Hepatic stellate cell (primary cell): ENCODE data around the gene RCL1.
"Not testable (repeated sequence)": the region's sequence is repeated elsewhere in the genome, so short reads cannot be mapped to it uniquely, and the experiment has no call there.

ENCODE experiments used
- DNase-seq: peaks from one replicate; pipeline ENCODE4 v3.0.0; 2011; ENCODE audit warnings: low spot score

Gene RCL1

GRCh38 chr9:4883326-4883873, 90.7 kb downstream of the RCL1 start:
- DNase-seq, result no peak

GRCh38 chr9:4886698-4887097, 94.0 kb downstream of the RCL1 start:
- no peak for DNase-seq

GRCh38 chr9:4887556-4887955, 94.8 kb downstream of the RCL1 start:
- no peak for DNase-seq

DNA sequence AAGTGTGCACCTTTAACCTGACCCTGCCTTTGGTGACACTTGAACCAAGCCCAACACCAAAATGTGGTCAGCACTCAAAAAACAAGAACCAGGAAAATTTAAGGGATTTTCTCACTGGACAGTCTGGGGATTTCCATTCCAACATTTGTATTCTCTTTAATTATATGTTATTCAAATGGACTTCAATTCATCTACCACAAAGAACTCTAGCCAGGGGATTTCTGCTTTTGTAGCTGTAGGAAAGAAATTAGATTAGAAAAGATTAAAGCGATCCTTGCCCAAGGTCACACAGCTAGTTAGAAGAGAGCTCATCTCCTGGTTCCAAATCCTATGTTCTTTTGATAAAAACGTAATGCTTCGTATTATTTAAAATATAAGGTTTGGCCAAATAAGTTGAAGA, 97.5 kb downstream of the RCL1 start:
- DNase-seq, result no peak

DNA sequence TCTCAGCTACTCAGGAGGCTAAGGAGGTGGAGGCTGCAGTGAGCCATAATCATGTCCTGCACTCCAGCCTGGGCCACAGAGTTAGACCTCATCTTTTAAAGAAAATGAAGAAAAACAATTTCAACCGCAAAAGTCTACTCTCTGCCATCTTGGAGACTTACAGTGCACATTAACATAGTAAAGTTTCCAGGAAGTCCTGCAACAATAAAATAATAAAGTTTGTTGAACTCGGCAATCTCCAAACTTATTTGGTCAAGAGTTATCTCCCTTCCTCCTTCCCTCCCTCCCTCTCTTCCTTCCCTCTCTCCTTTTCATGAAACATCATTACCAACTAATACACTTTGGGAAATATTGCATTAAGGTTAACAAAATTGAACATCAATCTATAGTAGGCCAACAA, 98.2 kb downstream of the RCL1 start:
- no peak for DNase-seq

- no peak for DNase-seq
Observed at GRCh38 chr9:4891674-4892073, 98.9 kb downstream of the RCL1 start.

- DNase-seq, result no peak
Observed at GRCh38 chr9:4892501-4893194, 99.9 kb downstream of the RCL1 start.

- DNase-seq, result no peak
Observed at GRCh38 chr9:4894076-4894475, 101.3 kb downstream of the RCL1 start.

GRCh38 chr9:4899853-4900252, 107.1 kb downstream of the RCL1 start:
- not testable (repeated sequence) for DNase-seq

DNA sequence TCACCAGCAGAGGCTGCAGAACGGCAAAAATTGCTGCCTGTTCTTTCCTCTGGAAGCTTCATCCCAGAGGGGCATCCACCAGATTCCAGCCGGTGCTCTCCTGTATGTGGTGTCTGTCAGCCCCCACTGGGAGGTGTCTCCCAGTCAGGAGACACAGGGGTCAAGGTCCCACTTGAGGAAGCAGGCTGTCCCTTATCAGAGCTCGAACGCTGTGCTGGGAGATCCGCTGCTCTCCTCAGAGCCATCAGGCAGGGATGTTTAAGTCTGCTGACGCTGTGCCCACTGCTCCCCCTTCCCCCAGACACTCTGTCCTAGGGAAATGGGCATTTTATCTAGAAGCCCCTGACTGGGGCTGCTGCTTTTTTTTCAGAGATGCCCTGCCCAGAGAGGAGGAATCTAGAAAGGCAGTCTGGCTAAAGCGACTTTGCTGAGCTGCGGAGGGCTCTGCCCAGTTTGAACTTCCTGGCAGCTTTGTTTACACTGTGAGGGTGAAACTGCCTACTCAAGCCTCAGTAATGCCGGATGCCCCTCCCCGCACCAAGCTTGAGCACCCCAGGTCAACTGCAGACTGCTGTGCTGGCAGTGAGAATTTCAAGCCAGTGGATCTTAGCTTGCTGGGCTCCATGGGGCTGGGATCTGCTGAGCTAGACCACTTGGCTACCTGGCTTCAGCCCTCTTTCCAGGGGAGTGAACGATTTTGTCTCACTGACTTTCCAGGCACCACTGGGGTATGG, 108.8 kb downstream of the RCL1 start:
- not testable (repeated sequence) for DNase-seq

GRCh38 chr9:4902135-4902475, 109.4 kb downstream of the RCL1 start:
- DNase-seq, result no peak

- DNase-seq, result no peak
Observed at GRCh38 chr9:4904322-4905134, 111.8 kb downstream of the RCL1 start.

- DNase-seq, result no peak
Observed at GRCh38 chr9:4905135-4905490, 112.4 kb downstream of the RCL1 start.
